ENCODE data around the gene EIF1B. TPM values are rescaled to one million over a fixed set of nuclear protein-coding genes. Genes with fewer than 3 reads are reported as not detected.

EIF1B gene
- 10 to 100 TPM; 38.2 to 42.3 TPM for total RNA-seq

DNA sequence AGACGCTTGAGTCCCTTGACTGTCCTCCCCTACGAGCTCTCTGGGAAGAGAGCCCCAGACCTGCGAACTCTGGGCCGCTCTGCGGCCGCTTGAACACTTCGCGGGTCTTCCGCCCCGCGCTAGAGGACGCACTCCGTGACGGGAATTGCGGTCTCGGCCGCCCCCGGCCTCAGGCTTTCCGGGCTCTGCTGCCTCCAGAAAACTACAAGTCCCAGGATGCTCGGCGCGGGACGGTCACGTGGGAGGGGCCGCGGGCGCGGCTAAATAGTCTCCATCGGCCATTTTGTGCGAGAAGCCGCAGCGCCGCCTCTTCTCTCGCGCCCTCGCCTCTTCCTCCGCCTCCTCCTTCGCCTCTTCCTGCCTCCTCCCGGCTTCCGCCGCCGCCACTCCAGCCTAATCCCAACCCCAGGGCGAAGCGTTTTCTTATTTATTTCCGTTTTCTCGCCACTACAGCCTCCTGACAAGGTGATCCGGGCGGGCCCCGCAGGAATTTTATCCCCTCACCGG, at the start of gene EIF1B:
TSS of gene EIF1B (plus strand) at position 290 of the 507 bp plus-strand sequence. CDS start 235 bp downstream, outside the sequence.
- H3K9me3 Mint-ChIP-seq = no peaks in the 10 kb centered on the region
- H3K27ac Mint-ChIP-seq = peak within 1 kb of the TSS; percentile 97
- peaks cover 24% of the 10 kb centered on the region for H3K4me1 Mint-ChIP-seq (ENCODE audit: low read depth)
- intact Hi-C loops (cut with micrococcal nuclease) = no loop called here
- POLR2A ChIA-PET = interaction anchor here (0.6 to 1.3 kb wide), 5 partner anchors 12 to 926 kb away, joined by 3 to 6 read pairs (median 4); no protein-coding TSS in a partner anchor
- peak; percentile 99 for DNase-seq
- H3K36me3 Mint-ChIP-seq (ENCODE audit: low read depth) = peaks cover 23% of the 10 kb centered on the region
- CTCF ChIA-PET = interaction anchor here (0.6 to 3.4 kb wide), 13 partner anchors 8 to 148 kb away, joined by 3 to 24 read pairs (median 4); partner anchors contain the start of gene RPL14
- peak; percentile 88 for ATAC-seq
- TF ChIP-seq, protein P1, sequence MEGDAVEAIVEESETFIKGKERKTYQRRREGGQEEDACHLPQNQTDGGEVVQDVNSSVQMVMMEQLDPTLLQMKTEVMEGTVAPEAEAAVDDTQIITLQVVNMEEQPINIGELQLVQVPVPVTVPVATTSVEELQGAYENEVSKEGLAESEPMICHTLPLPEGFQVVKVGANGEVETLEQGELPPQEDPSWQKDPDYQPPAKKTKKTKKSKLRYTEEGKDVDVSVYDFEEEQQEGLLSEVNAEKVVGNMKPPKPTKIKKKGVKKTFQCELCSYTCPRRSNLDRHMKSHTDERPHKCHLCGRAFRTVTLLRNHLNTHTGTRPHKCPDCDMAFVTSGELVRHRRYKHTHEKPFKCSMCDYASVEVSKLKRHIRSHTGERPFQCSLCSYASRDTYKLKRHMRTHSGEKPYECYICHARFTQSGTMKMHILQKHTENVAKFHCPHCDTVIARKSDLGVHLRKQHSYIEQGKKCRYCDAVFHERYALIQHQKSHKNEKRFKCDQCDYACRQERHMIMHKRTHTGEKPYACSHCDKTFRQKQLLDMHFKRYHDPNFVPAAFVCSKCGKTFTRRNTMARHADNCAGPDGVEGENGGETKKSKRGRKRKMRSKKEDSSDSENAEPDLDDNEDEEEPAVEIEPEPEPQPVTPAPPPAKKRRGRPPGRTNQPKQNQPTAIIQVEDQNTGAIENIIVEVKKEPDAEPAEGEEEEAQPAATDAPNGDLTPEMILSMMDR (IDR thresholded peaks at IDR 0.05) = peak; percentile 73
- no peaks in the 10 kb centered on the region for H3K27me3 Mint-ChIP-seq
- peak within 1 kb of the TSS; percentile 98 for H3K4me3 Mint-ChIP-seq

DNA sequence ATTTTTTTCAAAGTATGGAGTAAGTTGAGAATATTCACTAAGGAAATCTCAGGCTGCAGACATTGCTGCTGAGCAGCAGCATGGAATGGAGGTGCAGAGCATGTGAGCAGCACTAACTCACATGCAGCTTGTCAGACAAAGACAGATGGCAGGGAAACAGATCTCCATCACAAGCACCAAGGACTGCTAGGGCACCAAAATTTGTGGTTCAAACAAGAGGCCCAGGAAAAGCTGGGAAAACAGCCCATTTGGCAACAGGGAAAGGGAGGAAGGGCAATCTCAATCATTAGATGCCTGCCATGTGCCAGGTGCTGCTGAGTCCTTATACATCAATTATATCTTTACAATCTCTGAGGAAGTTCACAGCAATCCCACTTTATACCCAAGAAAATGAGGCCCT, 47.2 kb upstream of the EIF1B start:
- Mint-ChIP-seq H3K36me3 (ENCODE audit: low read depth) (no peaks in the 10 kb centered on the region), H3K27ac (no peak overlapping the region), H3K9me3 (no peaks in the 10 kb centered on the region), H3K27me3 (no peaks in the 10 kb centered on the region), H3K4me3 (no peak overlapping the region), H3K4me1 (ENCODE audit: low read depth) (no peaks in the 10 kb centered on the region)
- TF ChIP-seq, protein P1 (IDR thresholded peaks at IDR 0.05) = no peak
- ChIA-PET POLR2A (no interaction called here), CTCF (interaction anchor here (1.0 kb wide), 1 partner anchor 16 kb away, joined by 3 read pairs; no protein-coding TSS in a partner anchor)
- no peak for ATAC-seq
- intact Hi-C loops (cut with micrococcal nuclease) = no loop called here
- no peak for DNase-seq

DNA sequence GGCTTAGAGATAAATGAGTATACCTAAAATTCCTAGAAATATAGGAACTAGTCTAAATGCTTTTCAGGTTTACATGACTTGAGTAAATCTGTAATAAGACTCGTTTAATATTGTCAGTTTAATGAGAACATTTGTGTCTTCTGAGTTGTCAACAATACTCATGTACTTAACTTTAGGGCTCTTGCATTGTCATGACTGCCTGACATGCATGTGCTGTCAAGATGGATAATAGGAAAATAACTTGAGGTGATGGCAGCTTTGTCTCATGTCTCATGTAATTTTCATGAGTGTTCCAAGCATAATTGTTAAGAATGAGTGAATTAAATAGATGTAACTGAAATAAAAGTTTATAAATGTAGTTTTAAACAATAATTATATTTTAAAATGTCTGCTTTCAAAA, 45.1 kb upstream of the EIF1B start:
- intact Hi-C loops (cut with micrococcal nuclease) = no loop called here
- TF ChIP-seq, protein P1 (IDR thresholded peaks at IDR 0.05) = no peak
- no peaks in the 10 kb centered on the region for H3K9me3 Mint-ChIP-seq
- DNase-seq (no peak), ATAC-seq (no peak)
- no peak overlapping the region for H3K4me3 Mint-ChIP-seq
- peaks cover 2% of the 10 kb centered on the region for H3K36me3 Mint-ChIP-seq (ENCODE audit: low read depth)
- CTCF ChIA-PET = no interaction called here
- POLR2A ChIA-PET = no interaction called here
- H3K27me3 Mint-ChIP-seq = no peaks in the 10 kb centered on the region
- no peak overlapping the region for H3K27ac Mint-ChIP-seq
- no peaks in the 10 kb centered on the region for H3K4me1 Mint-ChIP-seq (ENCODE audit: low read depth)

DNA sequence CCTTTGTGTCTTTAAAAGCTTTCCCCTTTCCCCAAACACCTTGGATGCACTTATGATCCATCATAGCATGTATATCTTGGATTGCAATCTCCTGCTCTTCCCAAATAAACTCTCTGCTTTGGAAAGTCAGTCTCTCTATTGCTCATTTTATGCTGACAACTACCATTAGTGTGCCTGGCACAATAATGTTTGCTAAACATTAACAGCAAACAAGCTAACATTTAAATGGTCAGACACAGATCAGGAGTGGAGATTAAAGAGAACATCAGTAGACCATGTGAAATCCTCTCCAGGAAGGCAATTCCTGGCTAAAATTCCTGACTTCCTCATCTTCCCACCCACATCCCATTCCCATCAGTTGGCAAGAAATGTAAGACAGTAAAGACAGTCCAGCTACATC, 44.3 kb upstream of the EIF1B start:
- TF ChIP-seq, protein P1 (IDR thresholded peaks at IDR 0.05) = no peak
- ChIA-PET CTCF (interaction anchor here (0.8 to 1.3 kb wide), 3 partner anchors 8 to 74 kb away, joined by 3 read pairs; no protein-coding TSS in a partner anchor), POLR2A (no interaction called here)
- H3K27me3 Mint-ChIP-seq = no peaks in the 10 kb centered on the region
- H3K4me1 Mint-ChIP-seq (ENCODE audit: low read depth) = no peaks in the 10 kb centered on the region
- peaks cover 2% of the 10 kb centered on the region for H3K36me3 Mint-ChIP-seq (ENCODE audit: low read depth)
- no peak overlapping the region for H3K4me3 Mint-ChIP-seq
- H3K9me3 Mint-ChIP-seq = no peaks in the 10 kb centered on the region
- intact Hi-C loops (cut with micrococcal nuclease) = no loop called here
- ATAC-seq = no peak
- no peak for DNase-seq
- no peak overlapping the region for H3K27ac Mint-ChIP-seq

DNA sequence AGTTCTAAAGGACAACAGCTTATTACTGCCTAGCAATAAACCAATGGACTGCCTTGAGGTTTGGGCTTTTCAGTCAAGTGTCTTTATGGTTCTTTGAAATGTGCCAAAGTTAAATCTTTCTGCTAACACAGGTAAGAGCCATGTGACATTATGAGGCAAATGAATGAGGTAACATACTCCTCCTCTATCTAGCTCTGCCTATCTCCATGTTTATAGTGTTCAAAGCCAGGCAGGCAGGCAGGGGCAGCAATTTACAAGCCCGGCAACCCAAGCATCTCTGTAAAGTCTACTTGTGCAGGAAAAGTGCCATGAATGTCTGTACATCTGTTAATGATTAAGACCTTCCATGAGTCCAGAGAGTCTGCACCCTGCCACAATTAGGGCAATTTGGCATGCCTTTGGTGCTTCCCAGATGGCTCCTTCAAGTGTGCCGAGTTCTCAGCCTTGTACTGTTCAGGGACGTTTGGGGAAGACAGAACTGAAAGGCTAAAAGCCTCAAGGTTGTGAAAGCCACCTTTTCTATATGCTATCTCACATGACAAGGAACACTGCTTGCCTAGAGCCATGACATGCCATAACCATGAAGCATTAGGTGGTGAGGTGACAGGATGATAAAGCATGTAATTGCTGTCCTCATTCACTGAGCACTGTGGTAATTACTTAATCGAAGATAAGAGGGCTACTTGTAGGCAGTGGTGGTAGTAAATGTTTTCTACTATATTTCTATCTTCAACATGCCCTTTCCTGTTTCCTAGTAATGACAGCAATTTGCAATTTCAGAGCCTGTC, 41.4 kb upstream of the EIF1B start:
- ChIA-PET POLR2A (no interaction called here), CTCF (interaction anchor here (1.0 to 1.2 kb wide), 2 partner anchors 10 to 76 kb away, joined by 3 to 4 read pairs; no protein-coding TSS in a partner anchor)
- TF ChIP-seq, protein P1 (IDR thresholded peaks at IDR 0.05) = no peak
- no peak for DNase-seq
- ATAC-seq = no peak
- no peaks in the 10 kb centered on the region for H3K27me3 Mint-ChIP-seq
- H3K9me3 Mint-ChIP-seq = no peaks in the 10 kb centered on the region
- no peak overlapping the region for H3K4me3 Mint-ChIP-seq
- H3K36me3 Mint-ChIP-seq (ENCODE audit: low read depth) = peaks cover 2% of the 10 kb centered on the region
- intact Hi-C loops (cut with micrococcal nuclease) = no loop called here
- no peaks in the 10 kb centered on the region for H3K4me1 Mint-ChIP-seq (ENCODE audit: low read depth)
- no peak overlapping the region for H3K27ac Mint-ChIP-seq

Measured in activated CD8-positive, alpha-beta T cell treated with anti-CD3 and anti-CD28 coated beads for 36 hours (primary cell).